HG03280 (cell line): Measurements from ENCODE around the gene ZNF79.

Source experiments
- ATAC-seq: cut with Tn5 transposase; IDR thresholded peaks from one replicate; pipeline ENCODE4 v1.9.1; 2021; ENCODE audit warnings: mild to moderate bottlenecking, moderate library complexity; ENCODE audit not compliant: unreplicated experiment

ZNF79 gene

DNA sequence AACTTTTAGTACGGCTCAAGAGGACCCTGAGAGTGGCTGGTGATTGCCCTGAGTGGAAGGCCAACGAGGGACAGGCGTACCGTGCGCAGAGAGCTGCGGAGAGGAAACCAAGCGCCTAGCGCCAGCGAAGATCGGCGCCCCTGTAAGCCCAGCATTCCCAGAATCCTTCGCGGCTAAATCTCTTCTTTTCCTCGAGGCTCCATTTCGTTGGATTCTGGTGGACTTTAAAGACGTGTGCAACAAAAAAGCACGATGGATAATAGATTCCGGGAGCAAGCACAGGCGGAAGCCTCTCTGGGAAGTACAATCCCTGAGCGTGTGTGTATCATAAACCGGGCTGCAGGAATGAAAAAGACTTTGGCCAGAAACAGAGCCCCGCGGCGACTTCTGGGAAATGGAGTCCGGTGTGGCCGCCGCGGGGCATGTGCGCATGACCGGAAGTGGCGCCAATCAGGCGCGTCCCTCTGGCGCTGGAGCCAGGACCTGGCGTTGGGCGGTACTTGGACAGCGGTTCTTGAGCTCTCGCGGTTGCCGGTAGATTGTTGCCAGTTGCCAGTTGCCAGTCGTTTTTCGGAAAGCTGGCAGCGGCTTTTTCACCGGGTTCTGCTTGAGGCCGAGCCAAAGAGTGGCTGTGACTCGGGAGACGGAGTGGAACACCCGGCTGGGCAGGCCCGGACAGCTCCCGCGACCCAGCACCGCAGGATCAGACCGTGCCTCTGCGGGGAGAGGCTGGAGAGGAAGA is at the start of gene ZNF79:
ZNF79 (plus strand) TSS at position 449 of the 742 bp plus-strand sequence. CDS start 406 bp downstream, outside the sequence.
- peak; percentile 84 for ATAC-seq

DNA sequence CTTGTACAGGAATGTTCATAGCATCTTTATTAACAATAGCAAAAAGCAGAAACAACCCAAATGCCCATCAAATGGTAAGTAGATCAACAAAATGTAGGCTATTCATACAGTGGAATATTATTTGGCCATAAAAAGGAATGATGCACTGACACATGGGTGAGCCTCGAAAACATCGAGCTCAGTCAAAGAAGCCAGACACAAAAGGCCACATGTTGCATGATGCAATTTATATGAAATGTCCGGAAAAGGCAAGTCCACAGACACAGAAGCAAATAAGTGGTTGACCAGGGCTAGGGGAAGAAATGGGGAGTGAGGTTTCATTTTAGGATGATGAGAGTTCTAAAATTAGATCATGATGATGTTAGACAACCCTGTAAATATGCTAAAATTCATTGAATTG is 43.7 kb upstream of the ZNF79 start:
- ATAC-seq = no peak

DNA sequence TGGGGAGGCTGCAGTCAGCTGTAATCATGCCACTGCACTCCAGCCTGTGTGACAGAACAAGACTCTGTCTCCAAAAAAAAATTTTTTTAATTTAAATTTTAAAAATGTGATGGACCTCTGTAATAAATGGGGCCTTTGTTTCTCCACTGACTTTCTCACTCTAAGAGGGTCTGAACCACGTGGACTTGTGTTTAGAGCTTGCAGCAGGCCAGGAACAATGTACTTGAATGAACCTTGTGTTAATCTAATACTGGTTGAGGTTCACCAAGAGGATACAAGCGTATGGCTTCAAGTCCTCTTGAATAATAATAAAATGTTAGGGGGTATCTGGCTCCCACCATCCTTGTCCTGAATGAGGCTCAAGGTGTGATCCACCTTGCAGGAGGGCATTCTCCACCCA is 41.6 kb upstream of the ZNF79 start:
- no peak for ATAC-seq

DNA sequence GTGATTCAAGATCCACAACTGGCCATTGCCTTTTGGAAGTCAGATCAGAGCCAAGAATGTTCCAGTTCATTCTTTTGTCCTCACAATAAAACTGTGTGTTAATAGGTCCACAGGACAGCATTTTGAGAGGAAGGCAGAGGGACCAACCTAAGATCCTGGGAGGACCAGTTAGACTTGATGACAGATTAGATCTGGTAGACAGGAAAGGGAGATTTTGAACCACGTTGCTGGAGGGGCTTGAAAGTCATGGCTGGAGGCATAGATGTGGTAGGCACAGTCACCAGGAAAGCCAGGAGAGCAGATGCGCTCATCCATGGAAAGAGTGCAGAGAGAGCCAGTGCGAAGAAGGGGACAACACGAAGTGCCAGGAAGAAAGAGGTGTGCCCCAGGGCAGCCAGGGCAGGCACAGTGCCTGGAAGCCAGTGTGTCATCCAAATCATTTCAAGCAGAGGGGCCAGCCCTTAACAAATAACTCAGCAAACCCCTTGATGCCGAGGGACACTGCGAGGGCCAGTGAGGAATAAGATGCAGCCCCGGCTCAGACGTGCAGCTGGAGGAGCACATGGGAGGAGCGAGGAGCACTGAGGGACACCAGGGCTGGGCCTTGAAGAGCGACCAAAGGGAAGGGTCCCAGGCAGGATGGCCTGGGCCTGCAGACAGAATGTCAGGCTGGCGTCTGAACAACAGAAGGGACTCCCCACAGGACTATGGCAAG is 40.0 kb upstream of the ZNF79 start:
- ATAC-seq = no peak

DNA sequence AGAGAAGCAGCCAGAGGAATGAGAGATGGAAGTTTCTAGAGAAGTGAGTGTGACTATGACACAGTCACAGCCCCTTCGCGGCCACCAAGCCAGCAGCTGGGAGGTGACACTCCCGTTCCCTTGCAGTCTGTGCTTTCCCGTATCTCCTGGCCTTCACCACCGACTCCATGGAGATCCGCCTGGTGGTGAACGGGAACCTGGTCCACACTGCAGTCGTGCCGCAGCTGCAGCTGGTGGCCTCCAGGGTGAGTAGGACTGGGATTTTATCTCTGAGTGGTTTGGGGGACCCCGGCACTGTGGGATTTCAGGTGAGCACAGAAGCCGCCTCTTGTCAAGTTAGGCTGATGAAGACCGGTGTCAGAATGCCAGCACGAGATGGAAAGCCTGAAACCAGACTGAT is 39.3 kb upstream of the ZNF79 start:
- no peak for ATAC-seq

DNA sequence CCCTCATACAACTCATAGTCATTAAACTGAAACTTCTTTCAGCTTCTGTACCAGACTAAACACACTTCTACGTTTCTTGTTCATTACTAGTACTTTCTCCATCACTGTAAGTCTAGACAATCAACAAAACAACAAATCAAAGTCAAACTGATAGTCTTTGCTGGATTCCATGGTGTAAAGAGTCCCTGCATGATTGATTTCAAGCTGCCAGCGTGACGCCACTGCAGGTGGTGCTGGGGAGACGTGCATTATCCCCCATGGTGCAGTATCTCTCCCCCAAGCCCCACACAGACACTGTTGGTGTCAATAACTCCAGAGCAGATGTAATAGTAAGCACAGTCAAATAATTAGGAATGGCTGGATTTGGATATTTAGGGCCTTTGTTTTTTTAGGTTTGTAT is 37.9 kb upstream of the ZNF79 start:
- no peak for ATAC-seq

DNA sequence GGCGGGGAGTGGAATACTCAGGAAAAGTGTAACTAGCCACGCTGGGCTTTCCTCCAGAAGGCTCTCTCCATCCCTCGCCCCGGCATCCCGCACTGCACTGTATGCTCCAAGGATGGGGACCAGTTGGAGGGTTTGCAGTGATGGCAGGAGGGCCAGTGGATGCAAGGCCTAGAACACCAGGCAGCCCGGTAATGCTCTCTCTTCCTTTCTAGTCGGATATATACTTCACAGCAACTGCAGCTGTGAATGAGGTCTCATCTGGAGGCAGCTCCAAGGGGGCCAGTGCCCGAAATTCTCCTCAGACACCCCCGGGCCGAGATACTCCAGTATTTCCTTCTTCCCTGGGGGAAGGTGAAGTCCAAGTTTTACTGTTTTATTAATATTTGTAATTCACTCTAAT is 37.2 kb upstream of the ZNF79 start:
- ATAC-seq = no peak

DNA sequence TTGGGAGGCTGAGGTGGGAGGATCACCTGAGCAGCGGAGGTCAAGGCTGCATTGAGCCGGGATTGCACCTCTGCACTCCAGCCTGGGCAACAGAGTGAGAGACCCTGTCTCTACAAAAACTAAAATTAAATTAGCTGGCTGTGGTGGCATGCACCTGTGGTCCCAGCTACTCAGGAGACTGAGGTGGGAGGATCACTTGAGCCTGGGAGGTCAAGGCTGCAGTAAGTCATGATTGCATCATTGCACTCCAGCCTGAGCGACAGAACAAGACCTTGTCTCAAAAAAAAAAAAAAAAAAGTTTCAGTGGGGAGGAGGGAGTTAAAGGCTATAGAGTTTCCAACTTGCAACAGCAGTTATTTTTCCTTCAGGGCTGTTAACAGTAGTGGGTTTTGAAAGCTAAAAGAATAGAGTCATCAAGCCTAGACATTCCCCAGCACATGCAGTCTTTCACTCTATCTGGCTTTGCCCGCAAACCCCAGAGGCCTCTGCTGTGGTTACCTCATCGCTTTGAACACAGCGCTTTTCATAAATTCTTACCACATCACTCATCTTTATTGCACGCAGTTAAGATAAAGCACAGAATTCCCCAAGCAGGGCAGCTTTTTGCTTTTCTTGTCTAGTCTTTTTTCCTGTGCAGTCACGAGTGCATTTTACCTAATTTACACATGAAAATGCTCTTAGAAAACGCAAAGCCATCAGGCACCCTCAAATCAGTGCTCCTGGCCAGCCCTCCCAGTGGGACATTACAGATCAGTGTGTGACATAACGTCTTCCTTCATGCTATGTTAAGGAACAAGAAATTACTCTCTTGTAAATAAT is 35.9 kb upstream of the ZNF79 start:
- peak; percentile 80 for ATAC-seq

DNA sequence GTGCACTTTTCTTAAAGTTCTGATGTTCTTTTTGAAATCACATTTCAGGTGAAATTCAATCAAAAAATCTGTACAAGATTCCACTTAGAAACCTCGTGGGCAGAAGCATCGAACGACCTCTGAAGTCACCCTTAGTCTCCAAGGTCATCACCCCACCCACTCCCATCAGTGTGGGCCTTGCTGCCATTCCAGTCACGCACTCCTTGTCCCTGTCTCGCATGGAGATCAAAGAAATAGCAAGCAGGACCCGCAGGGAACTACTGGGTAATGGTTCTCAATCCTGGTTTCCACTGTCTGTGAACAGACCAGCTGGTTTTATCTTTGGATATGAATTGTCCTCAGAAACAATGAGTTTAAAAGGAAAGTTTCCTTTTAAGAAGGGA is 35.3 kb upstream of the ZNF79 start:
- no peak for ATAC-seq

DNA sequence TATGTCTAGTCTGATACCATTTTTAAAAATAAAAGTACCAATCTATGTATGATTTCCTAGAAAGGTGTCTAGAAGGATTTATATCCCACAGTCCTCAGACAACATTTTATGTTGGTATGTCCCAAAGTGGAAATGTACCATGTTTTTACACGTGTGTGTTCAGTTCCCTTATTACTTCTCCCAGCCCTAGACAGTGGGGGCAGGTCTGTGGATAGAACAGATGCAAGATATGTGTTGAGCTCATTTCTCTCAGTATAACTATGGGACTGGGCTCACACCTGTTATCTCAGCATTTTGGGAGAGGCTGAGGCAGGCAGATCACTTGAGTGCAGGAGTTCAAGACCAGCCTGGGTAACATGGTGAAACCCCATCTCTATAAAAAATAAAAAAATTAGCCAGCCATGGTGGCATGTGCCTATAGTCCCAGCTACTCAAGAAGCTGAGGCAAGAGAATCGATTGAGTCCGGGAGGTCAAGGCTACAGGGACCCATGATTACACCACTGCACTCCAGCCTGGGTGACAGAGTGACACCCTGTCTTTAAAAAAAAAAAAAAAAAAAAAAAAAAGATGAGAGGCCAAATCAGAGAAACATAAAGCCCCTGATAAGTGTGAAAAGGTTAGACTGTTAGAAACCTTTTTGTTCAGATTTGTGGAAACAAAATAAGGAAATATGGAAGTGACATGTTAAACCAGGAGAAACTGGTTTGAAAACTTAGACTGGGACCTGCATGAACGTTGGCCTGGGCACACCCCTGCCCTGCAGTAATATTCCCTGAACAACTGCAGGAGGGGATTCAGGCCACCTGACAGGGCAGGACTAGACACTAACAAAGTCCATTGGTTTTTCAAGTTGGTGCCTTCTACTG is 34.6 kb upstream of the ZNF79 start:
- no peak for ATAC-seq

DNA sequence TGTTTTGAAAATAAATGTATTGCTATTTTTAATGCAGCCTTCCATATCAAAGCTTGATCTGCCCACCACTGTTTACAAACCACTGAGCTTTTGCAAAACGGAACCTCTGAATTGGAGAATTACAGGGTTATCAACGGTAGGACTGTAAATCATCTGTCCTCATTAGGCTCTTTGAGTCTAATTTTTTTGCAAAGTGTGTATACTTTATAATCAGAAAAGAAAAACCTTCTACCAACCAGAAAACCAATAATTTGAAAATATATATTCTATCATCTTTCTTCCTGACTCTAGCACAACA is 34.0 kb upstream of the ZNF79 start:
- no peak for ATAC-seq

DNA sequence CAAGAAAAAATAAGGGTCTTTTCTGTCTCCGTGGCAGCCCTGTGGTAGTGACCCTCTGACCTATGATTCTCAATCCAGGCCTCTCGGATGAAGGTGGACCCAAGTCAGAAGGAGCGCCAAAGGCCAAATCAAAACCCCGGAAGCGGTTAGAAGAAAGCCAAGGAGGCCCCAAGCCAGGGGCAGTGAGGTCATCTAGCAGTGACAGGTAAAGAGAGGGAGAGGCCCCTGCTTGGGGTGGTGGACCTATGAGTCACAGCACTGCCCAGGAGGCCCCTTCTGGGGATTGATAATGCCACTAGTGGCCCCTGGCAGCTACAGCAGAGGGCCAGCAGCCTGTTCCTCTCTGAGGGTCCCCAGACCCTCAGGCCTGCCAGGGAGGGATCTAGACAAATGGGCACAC is 33.6 kb upstream of the ZNF79 start:
- ATAC-seq = no peak

DNA sequence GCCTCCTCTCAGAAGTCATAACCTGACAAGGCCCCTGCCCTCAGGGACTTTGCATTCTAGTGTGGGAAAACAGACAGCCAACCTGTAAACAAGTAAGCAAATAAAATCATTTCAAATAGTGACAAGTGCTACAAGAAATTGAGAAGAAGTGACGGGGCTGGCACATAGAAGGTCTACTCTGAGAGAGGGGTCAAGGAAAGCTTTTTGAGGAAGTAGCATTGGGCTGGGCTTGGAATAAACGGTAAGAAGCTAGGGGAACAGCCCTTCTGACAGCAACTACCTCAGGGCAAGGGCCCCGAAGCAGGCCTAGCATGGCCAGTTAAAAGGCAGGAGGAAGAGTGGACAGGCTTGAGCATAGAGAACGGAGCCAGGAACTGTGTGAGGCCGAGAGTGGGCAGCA is 32.0 kb upstream of the ZNF79 start:
- ATAC-seq = no peak

DNA sequence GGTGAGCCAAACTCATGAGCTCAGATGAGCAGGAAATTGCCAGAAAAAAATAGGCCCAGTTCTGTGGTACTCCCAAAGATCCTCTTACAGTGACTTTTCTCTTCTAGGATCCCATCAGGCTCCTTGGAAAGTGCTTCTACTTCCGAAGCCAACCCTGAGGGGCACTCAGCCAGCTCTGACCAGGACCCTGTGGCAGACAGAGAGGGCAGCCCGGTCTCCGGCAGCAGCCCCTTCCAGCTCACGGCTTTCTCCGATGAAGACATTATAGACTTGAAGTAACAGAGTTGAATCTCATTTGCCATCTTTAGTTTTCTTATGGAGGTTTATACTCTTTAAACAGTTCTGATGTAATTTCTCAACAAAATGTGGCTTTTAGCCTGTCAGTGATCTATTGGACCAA is 31.2 kb upstream of the ZNF79 start:
- no peak for ATAC-seq

DNA sequence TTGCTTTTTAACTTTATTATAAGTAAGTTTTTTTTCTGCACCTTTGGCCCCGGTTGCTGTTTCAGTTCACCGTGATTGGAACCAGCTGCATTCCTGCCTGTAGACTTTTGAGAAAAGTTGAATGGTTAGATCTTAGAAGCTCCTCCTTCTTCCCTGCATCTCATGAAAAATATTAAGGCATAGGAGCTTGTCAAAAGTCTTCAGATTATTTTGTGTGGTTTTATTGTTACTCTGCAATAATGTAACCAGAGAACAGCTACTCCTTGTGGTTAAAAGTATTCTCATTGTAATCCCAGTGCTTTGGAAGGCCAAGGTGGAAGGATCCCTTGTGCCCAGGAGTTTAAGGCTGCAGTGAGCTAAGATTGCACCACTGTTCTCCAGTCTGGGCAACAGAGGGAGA is 30.5 kb upstream of the ZNF79 start:
- no peak for ATAC-seq

DNA sequence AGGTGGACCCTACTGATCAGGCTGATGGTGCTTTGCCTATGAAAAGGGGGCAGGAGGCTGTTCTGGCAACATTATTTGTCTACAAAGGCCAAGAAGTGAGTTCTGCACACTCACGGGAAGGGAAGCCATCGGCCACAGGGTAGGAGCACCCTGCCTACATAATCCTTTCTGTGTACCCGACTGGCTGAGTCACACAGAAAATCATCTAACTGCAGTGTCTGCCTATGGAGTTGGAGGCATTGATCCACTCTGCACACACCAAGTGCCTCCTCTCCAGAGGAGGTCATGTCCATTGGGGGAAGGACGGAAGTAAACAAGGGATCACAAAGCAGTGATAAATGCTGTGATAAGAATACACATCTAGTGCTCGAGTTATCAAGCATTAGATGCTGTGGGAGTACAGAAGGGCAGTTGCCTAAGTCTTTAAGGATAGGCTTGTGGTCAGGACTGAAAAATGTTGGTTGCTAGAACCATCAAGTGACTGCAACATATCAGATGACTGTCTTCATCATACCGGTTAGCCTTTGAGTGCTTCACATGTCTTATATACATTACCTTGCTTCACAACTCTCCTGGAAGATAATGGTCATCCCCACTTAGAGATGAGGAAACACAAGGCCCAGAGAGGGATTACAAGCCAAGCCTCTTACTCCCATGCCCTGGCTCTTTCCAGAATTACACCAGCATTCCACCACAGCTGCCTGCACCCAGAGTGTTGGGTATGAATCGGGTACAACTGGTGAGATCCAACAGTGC is 28.5 kb upstream of the ZNF79 start:
- ATAC-seq = no peak

DNA sequence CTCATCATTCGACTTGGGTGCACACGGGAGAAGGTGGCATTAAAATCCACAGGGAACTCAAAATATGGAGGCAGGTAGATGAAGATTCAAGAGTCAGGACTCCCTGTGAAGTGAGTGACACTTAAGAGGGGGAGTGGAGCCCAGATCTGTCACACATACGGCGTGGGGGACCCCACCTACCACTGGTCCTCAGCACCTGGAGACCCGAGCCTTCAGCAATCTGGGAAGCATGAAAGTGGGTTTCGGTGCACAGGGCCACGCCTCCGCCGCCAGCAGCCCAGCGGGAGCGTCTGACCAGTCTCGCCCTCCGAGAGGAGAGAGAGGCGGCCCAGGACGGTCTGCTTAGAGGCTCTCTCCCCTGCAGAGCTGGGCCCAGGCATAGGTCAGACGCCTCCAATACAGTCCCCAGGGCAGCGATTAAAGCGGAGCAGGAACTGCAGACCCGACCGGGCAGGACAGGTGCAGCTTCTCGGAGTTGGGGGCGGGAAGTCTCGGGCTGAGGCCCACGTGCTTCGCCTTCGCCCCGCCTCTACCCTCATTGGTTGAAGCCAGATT is 27.9 kb upstream of the ZNF79 start:
- no peak for ATAC-seq

DNA sequence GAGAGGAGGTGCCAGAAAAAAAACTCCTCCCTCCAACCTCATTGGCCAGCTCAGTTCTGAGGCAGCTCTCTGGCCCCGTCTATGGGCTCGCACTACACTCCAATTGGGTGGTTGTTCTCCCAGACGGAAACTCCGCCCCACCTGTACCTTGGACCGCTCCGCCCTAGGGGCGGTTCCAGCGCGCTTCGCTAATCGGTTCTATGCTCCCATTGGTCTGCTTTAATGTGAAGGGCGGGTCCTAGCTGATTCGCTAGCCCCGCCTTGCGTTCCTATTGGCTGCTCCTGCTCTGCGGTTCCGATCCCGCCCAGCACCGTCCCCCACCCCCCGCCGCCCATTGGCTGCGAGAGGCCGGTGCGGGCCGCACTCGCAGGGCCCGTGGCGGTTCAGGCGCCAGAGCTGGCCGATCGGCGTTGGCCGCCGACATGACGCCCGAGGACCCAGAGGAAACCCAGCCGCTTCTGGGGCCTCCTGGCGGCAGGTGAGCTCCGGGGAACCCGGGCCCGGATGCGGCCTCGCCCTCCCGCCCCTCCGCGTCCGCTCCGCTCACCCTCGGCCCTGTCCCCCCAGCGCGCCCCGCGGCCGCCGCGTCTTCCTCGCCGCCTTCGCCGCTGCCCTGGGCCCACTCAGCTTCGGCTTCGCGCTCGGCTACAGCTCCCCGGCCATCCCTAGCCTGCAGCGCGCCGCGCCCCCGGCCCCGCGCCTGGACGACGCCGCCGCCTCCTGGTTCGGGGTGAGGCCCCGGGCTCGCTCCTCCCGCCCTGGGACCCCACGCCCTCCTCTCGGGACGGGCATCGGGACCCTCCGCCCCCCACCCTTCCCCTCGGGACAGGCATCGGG is 27.2 kb upstream of the ZNF79 start, which contains the start of gene SLC2A8:
SLC2A8 (plus strand) TSS at position 362 of the 838 bp plus-strand sequence; CDS start at position 424, 62 bp downstream.
- ATAC-seq = peak; percentile 95
